Epithelial cell of proximal tubule (primary cell): ENCODE results near the gene THRB. TPM values are rescaled to one million over a fixed set of nuclear protein-coding genes. Genes with fewer than 3 reads are reported as not detected.

Source experiments
- DNase-seq: peaks from one replicate; pipeline ENCODE4 v3.0.0-alpha.2; 2011; ENCODE audit warnings: low read depth
- H3K4me3 ChIP-seq: 2 replicates; pipeline ENCODE4 v1.5.1; 2011; ENCODE audit warnings: low read depth, mild to moderate bottlenecking, low read length
- CTCF ChIP-seq: conservative IDR thresholded peaks from 2 replicates; pipeline ENCODE4 v1.5.1; 2012; ENCODE audit warnings: low read depth, mild to moderate bottlenecking, low read length
- total RNA-seq: library from RNA; depleted of rRNA; stranded (reverse); fragments of >200 nt; gene quantifications from 2 replicates; pipeline ENCODE4 v1.2.3, GENCODE V29; 2015

Gene THRB
- total RNA-seq, 1 donor from 2014 or later: 2.1 TPM

GRCh38 chr3:24493746-24494617 lies 668 bp downstream of the THRB start:
- no peak for DNase-seq
- H3K4me3 ChIP-seq: peak overlapping the region; percentile 86
- no peak for TF ChIP-seq CTCF

DNA sequence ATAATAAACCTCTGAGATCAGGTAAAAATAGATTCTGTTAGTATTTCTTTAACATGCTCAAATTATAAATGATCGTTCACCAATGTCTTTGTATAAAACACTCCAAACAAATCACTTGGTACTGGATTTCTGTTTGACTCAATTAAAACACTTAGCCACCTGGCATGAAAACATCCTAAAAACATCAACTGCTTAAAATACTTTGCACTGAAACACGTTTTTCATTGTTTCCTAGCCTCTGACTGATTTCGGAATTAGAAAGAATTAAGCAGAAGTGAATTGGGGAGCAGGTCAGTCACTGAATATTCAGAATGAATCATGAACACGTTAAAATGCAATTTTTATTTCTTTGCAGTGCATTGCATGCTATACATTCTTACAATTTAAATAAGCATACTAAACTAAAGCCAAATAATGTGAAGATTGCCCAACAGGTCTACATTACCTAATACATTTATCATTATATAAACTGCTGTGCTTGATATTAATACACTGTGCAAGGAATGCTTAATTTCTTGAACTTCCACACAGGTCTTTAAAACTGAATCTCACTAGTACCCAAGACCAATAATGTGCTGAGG lies 1.6 kb downstream of the THRB start:
- H3K4me3 ChIP-seq: peak overlapping the region; percentile 86
- no peak for TF ChIP-seq CTCF
- DNase-seq: no peak

GRCh38 chr3:24490151-24490550 lies 4.5 kb downstream of the THRB start:
- no peak for DNase-seq
- TF ChIP-seq CTCF: no peak
- no peak overlapping the region for H3K4me3 ChIP-seq

- no peak for DNase-seq
- no peak overlapping the region for H3K4me3 ChIP-seq
- no peak for TF ChIP-seq CTCF
These were observed 7.1 kb downstream of the THRB start for GRCh38 chr3:24487325-24488262.

GRCh38 chr3:24485511-24485910 lies 9.1 kb downstream of the THRB start:
- DNase-seq: no peak
- no peak for TF ChIP-seq CTCF
- peak overlapping the region; percentile 4 for H3K4me3 ChIP-seq

GRCh38 chr3:24483873-24484272 lies 10.8 kb downstream of the THRB start:
- DNase-seq: no peak
- TF ChIP-seq CTCF: no peak
- H3K4me3 ChIP-seq: no peak overlapping the region
